Mesodermal cell (in vitro differentiated cells): ENCODE data around the gene C1orf115.
"Not testable (repeated sequence)": the region's sequence is repeated elsewhere in the genome, so short reads cannot be mapped to it uniquely, and the experiment has no call there.

ENCODE experiments used
- H3K27ac ChIP-seq: 2 replicates; pipeline ENCODE4 v1.7.0; 2013; ENCODE audit warnings: mild to moderate bottlenecking, low read depth, low read length, moderate library complexity; ENCODE audit not compliant: severe bottlenecking
- H3K36me3 ChIP-seq: 2 replicates; pipeline ENCODE4 v1.7.1; 2013; ENCODE audit warnings: mild to moderate bottlenecking, low read length, moderate library complexity; ENCODE audit not compliant: control insufficient read depth, insufficient read depth
- H3K4me1 ChIP-seq: one replicate; pipeline ENCODE4 v1.7.1; 2013; ENCODE audit warnings: mild to moderate bottlenecking, low read length; ENCODE audit not compliant: insufficient read depth, control insufficient read depth, poor library complexity, severe bottlenecking
- H3K4me3 ChIP-seq: 2 replicates; pipeline ENCODE4 v1.7.0; 2013; ENCODE audit warnings: low read length, control low read depth, mild to moderate bottlenecking; ENCODE audit not compliant: insufficient read depth, poor library complexity, severe bottlenecking; ENCODE audit errors: extremely low read depth
- H3K9me3 ChIP-seq: 2 replicates; pipeline ENCODE4 v1.7.1; 2013; ENCODE audit warnings: mild to moderate bottlenecking, low read length, moderate library complexity; ENCODE audit not compliant: control insufficient read depth
- WGBS, 2 experiments: methylation state at CpG; one replicate each; pipeline ENCODE4 v1.1.5; 2013; ENCODE audit warnings: missing lambda C conversion rate in 2 of 2; ENCODE audit not compliant: insufficient coverage in 2 of 2; 5-methylcytosine and 5-hydroxymethylcytosine counted together

Gene C1orf115

GRCh38 chr1:220705782-220706181 is 15.6 kb downstream of the C1orf115 start:
- 93% methylated on average over 7 of the region's 7 CpGs for WGBS, 2 experiments
- H3K9me3 ChIP-seq, result no peaks in the 10 kb centered on the region

GRCh38 chr1:220706480-220706879 is 16.3 kb downstream of the C1orf115 start:
- H3K4me1 ChIP-seq, result no peaks in the 10 kb centered on the region
- no peak overlapping the region for H3K4me3 ChIP-seq
- no peak overlapping the region for H3K27ac ChIP-seq
- no peaks in the 10 kb centered on the region for H3K36me3 ChIP-seq
- H3K9me3 ChIP-seq, result no peaks in the 10 kb centered on the region
- WGBS, 2 experiments, result 80 to 84% methylated on average over 8 to 9 of the region's 9 CpGs

More at GRCh38 chr1:220705782-220706181, 15.6 kb downstream of the C1orf115 start:
- Histone ChIP-seq H3K36me3 (no peaks in the 10 kb centered on the region), H3K27ac (no peak overlapping the region), H3K4me1 (no peaks in the 10 kb centered on the region), H3K4me3 (no peak overlapping the region)

GRCh38 chr1:220707160-220707559 is 17.0 kb downstream of the C1orf115 start:
- H3K9me3 ChIP-seq, result no peaks in the 10 kb centered on the region
- WGBS, 2 experiments, result 89 to 92% methylated on average over 8 to 9 of the region's 10 CpGs
- no peak overlapping the region for H3K27ac ChIP-seq
- no peak overlapping the region for H3K4me3 ChIP-seq
- H3K4me1 ChIP-seq, result no peaks in the 10 kb centered on the region
- H3K36me3 ChIP-seq, result no peaks in the 10 kb centered on the region

GRCh38 chr1:220708244-220708643 is 18.1 kb downstream of the C1orf115 start:
- WGBS, 2 experiments, result 75 to 100% methylated on average over 2 to 3 of the region's 4 CpGs
- Histone ChIP-seq H3K27ac (no peak overlapping the region), H3K4me1 (no peaks in the 10 kb centered on the region), H3K9me3 (no peaks in the 10 kb centered on the region), H3K36me3 (no peaks in the 10 kb centered on the region), H3K4me3 (no peak overlapping the region)

- 66 to 77% methylated on average over 4 to 5 of the region's 9 CpGs for WGBS, 2 experiments
These were observed 19.0 kb downstream of the C1orf115 start for GRCh38 chr1:220708936-220709801.

GRCh38 chr1:220710333-220710732 is 20.2 kb downstream of the C1orf115 start:
- no peak overlapping the region for H3K27ac ChIP-seq
- H3K9me3 ChIP-seq, result peaks cover 10% of the 10 kb centered on the region
- no peak overlapping the region for H3K4me3 ChIP-seq
- H3K36me3 ChIP-seq, result no peaks in the 10 kb centered on the region
- 76 to 87% methylated on average over 3 of the region's 4 CpGs for WGBS, 2 experiments
- H3K4me1 ChIP-seq, result no peaks in the 10 kb centered on the region

More at GRCh38 chr1:220708936-220709801, 19.0 kb downstream of the C1orf115 start:
- Histone ChIP-seq H3K4me3 (no peak overlapping the region), H3K4me1 (no peaks in the 10 kb centered on the region), H3K9me3 (no peaks in the 10 kb centered on the region), H3K36me3 (no peaks in the 10 kb centered on the region), H3K27ac (no peak overlapping the region)

GRCh38 chr1:220711056-220711809 is 21.1 kb downstream of the C1orf115 start:
- H3K4me1 ChIP-seq, result no peaks in the 10 kb centered on the region
- H3K4me3 ChIP-seq, result no peak overlapping the region
- WGBS, 2 experiments, result 95 to 98% methylated on average over 4 to 8 of the region's 9 CpGs
- no peak overlapping the region for H3K27ac ChIP-seq
- H3K9me3 ChIP-seq, result peaks cover 18% of the 10 kb centered on the region
- H3K36me3 ChIP-seq, result no peaks in the 10 kb centered on the region

GRCh38 chr1:220715986-220716385 is 25.8 kb downstream of the C1orf115 start:
- H3K4me1 ChIP-seq, H3K36me3 ChIP-seq, H3K27ac ChIP-seq, H3K4me3 ChIP-seq: not testable (repeated sequence)
- peaks cover 21% of the 10 kb centered on the region for H3K9me3 ChIP-seq
- 50 to 100% methylated on average over 1 to 4 of the region's 5 CpGs for WGBS, 2 experiments

GRCh38 chr1:220717800-220718640 is 27.9 kb downstream of the C1orf115 start:
- Histone ChIP-seq H3K36me3 (no peaks in the 10 kb centered on the region), H3K4me1 (no peaks in the 10 kb centered on the region), H3K4me3 (no peak overlapping the region), H3K27ac (no peak overlapping the region), H3K9me3 (peaks cover 21% of the 10 kb centered on the region)
- WGBS, 2 experiments, result 93 to 95% methylated on average over 17 to 18 of the region's 20 CpGs

- H3K4me1 ChIP-seq, H3K27ac ChIP-seq, H3K36me3 ChIP-seq, H3K4me3 ChIP-seq, H3K9me3 ChIP-seq: not testable (repeated sequence)
- 94% methylated on average over 3 to 5 of the region's 7 CpGs for WGBS, 2 experiments
These were observed 31.1 kb downstream of the C1orf115 start for GRCh38 chr1:220721266-220721665.
